ENCODE data around the gene HSPA12A. TPM values are rescaled to one million over a fixed set of nuclear protein-coding genes. Genes with fewer than 3 reads are reported as not detected.

Gene HSPA12A
- polyA plus RNA-seq, 1 experiment: 20.5 TPM

DNA sequence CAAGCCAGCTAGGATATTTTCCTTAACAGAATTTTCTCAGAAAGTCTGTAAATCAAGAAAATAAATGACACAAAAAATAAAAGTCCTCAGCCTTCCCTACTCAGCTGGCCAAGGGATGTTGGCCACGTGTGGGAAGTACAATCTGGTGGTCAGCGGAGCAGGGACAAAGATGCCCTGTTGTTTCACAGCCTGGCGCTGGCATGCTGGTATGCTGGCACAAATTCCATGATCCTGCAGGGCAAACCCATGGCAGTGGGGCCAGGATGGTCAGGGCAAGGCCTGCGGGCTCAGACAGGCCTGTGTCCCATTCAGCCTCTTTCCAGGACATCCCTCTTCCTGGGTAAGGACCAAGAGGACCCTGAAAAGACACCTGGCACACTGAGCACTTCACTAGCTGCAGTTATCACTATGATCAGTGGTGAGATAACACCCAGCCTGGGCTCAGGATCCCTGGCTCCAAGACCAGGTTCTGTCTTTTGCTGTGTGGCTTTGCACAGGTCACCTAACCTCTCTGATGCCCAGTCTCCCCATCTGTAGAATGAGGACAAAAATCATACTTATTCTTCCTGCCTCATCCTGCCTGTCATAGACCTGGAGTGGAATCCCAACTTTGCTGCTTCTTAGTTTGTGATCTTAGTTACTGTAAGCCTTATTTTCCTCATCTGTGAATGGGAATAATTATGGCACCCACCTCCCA, 10.8 kb upstream of the HSPA12A start:
- H3K9me3 ChIP-seq (ENCODE audit: control insufficient read depth, insufficient read depth, low read length): no peaks in the 10 kb centered on the region
- no peak overlapping the region for H3K4me3 ChIP-seq (ENCODE audit: low read depth, low read length)
- no peak for DNase-seq (ENCODE audit: low read depth, low spot score)
- H3K27ac ChIP-seq (ENCODE audit: low read depth, low read length): no peak overlapping the region
- POLR2A ChIA-PET: no interaction called here
- TF ChIP-seq, protein P1, sequence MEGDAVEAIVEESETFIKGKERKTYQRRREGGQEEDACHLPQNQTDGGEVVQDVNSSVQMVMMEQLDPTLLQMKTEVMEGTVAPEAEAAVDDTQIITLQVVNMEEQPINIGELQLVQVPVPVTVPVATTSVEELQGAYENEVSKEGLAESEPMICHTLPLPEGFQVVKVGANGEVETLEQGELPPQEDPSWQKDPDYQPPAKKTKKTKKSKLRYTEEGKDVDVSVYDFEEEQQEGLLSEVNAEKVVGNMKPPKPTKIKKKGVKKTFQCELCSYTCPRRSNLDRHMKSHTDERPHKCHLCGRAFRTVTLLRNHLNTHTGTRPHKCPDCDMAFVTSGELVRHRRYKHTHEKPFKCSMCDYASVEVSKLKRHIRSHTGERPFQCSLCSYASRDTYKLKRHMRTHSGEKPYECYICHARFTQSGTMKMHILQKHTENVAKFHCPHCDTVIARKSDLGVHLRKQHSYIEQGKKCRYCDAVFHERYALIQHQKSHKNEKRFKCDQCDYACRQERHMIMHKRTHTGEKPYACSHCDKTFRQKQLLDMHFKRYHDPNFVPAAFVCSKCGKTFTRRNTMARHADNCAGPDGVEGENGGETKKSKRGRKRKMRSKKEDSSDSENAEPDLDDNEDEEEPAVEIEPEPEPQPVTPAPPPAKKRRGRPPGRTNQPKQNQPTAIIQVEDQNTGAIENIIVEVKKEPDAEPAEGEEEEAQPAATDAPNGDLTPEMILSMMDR (IDR thresholded peaks at IDR 0.05; ENCODE audit: low read depth, low read length): no peak
- CTCF ChIA-PET: interaction anchor here (1.0 kb wide), 1 partner anchor 423 kb away, joined by 3 read pairs; no protein-coding TSS in a partner anchor
- no peaks in the 10 kb centered on the region for H3K27me3 ChIP-seq (ENCODE audit: control insufficient read depth, insufficient read depth, low read length)

GRCh38 chr10:116752563-116752962, 10.2 kb upstream of the HSPA12A start:
- DNase-seq (ENCODE audit: low read depth, low spot score): no peak
- POLR2A ChIA-PET: no interaction called here
- no peaks in the 10 kb centered on the region for H3K9me3 ChIP-seq (ENCODE audit: control insufficient read depth, insufficient read depth, low read length)
- H3K4me3 ChIP-seq (ENCODE audit: low read depth, low read length): no peak overlapping the region
- no peak overlapping the region for H3K27ac ChIP-seq (ENCODE audit: low read depth, low read length)
- H3K27me3 ChIP-seq (ENCODE audit: control insufficient read depth, insufficient read depth, low read length): no peaks in the 10 kb centered on the region
- CTCF ChIA-PET: no interaction called here
- TF ChIP-seq, protein P1 (IDR thresholded peaks at IDR 0.05; ENCODE audit: low read depth, low read length): no peak

DNA sequence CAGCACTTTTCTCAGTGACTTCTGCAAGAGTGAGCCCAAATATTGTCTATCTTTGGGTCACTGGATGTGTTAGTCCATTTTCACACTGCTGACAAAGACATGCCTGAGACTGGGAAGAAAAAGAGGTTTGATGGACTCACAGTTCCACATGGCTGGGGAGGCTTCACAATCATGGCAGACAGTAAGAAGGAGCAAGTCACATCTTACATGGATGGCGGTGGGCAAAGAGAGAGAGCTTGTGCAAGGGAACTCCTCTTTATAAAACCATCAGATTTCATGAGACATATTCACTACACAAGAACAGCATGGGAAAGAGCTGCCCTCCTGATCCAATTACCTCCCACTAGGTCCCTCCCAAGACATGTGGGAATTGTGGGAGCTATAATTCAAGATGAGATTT, 6.1 kb upstream of the HSPA12A start:
- ChIA-PET CTCF (interaction anchor here (1.0 to 2.6 kb wide), 3 partner anchors 11 to 66 kb away, joined by 4 to 11 read pairs (median 6); no protein-coding TSS in a partner anchor), POLR2A (interaction anchor here (0.6 kb wide), 1 partner anchor 8 kb away, joined by 5 read pairs; no protein-coding TSS in a partner anchor)

DNA sequence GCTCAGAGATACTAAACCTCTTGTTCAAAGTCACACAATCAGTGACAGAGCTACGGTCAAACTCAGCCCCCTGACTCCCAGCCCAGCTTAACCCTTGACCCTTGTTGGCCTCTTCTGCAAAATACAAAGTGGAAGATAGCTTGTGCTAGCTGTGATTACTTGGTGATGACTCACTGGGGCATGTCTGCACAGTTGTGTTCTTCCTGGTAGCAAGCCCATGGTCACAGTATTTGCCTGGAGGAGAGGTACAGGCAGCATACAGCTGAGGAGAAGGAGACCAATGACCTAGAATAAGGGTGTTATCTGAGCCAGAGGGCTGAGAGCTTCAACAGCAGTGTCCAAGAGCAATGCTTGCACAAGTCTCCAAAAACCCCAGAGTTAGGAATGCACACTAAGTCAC, 5.7 kb upstream of the HSPA12A start:
- Histone ChIP-seq H3K27ac (ENCODE audit: low read depth, low read length) (no peak overlapping the region), H3K4me3 (ENCODE audit: low read depth, low read length) (no peak overlapping the region), H3K27me3 (ENCODE audit: control insufficient read depth, insufficient read depth, low read length) (no peaks in the 10 kb centered on the region), H3K9me3 (ENCODE audit: control insufficient read depth, insufficient read depth, low read length) (no peaks in the 10 kb centered on the region)
- DNase-seq (ENCODE audit: low read depth, low spot score): no peak
- POLR2A ChIA-PET: interaction anchor here (1.0 kb wide), 1 partner anchor 24 kb away, joined by 4 read pairs; no protein-coding TSS in a partner anchor
- CTCF ChIA-PET: interaction anchor here (1.0 to 2.6 kb wide), 3 partner anchors 11 to 66 kb away, joined by 4 to 11 read pairs (median 6); no protein-coding TSS in a partner anchor
- TF ChIP-seq, protein P1 (IDR thresholded peaks at IDR 0.05; ENCODE audit: low read depth, low read length): no peak

More for the DNA sequence above, 6.1 kb upstream of the HSPA12A start:
- Histone ChIP-seq H3K27me3 (ENCODE audit: control insufficient read depth, insufficient read depth, low read length) (no peaks in the 10 kb centered on the region), H3K9me3 (ENCODE audit: control insufficient read depth, insufficient read depth, low read length) (no peaks in the 10 kb centered on the region), H3K27ac (ENCODE audit: low read depth, low read length) (no peak overlapping the region), H3K4me3 (ENCODE audit: low read depth, low read length) (no peak overlapping the region)
- DNase-seq (ENCODE audit: low read depth, low spot score): no peak
- TF ChIP-seq, protein P1 (IDR thresholded peaks at IDR 0.05; ENCODE audit: low read depth, low read length): no peak

- Histone ChIP-seq H3K27ac (ENCODE audit: low read depth, low read length) (no peak overlapping the region), H3K27me3 (ENCODE audit: control insufficient read depth, insufficient read depth, low read length) (no peaks in the 10 kb centered on the region), H3K9me3 (ENCODE audit: control insufficient read depth, insufficient read depth, low read length) (no peaks in the 10 kb centered on the region), H3K4me3 (ENCODE audit: low read depth, low read length) (no peak overlapping the region)
- CTCF ChIA-PET: interaction anchor here (0.9 to 2.6 kb wide), 4 partner anchors 10 to 65 kb away, joined by 3 to 11 read pairs (median 4); no protein-coding TSS in a partner anchor
- TF ChIP-seq, protein P1 (IDR thresholded peaks at IDR 0.05; ENCODE audit: low read depth, low read length): no peak
- POLR2A ChIA-PET: interaction anchor here (1.0 kb wide), 1 partner anchor 25 kb away, joined by 4 read pairs; no protein-coding TSS in a partner anchor
- no peak for DNase-seq (ENCODE audit: low read depth, low spot score)
Observed at GRCh38 chr10:116747325-116747724, 5.0 kb upstream of the HSPA12A start.
